ENCODE results near the gene FLRT1. TPM values are rescaled to one million over a fixed set of nuclear protein-coding genes. Genes with fewer than 3 reads are reported as not detected.

Gene FLRT1
- total RNA-seq, 1 donor from 2014 or later = 0.11 TPM

GRCh38 chr11:64056861-64057260 is 21.1 kb downstream of the FLRT1 start:
- H3K4me3 Mint-ChIP-seq = no peak overlapping the region
- TF ChIP-seq EZH2 (IDR thresholded peaks at IDR 0.05) (no peak), EZH2phosphoT487 (IDR thresholded peaks at IDR 0.05) (no peak), CTCF (IDR thresholded peaks at IDR 0.05) (no peak)
- H3K36me3 Mint-ChIP-seq = no peaks in the 10 kb centered on the region
- H3K27me3 Mint-ChIP-seq (ENCODE audit: insufficient read depth, low read depth) = peaks cover 3% of the 10 kb centered on the region
- Histone ChIP-seq H3K4me2 (no peak overlapping the region), H4K20me1 (ENCODE audit: low read depth) (peaks cover 34% of the 10 kb centered on the region), H3K79me2 (ENCODE audit: low read depth) (no peaks in the 10 kb centered on the region), H3K4me1 (peaks cover 48% of the 10 kb centered on the region), H3K9ac (no peak overlapping the region), H3F3A (ENCODE audit: low read depth) (peaks cover 20% of the 10 kb centered on the region), H3K4me3 (no peak overlapping the region), H3K9me3 (ENCODE audit: low read depth) (no peaks in the 10 kb centered on the region), H3K27me3 (peaks cover 55% of the 10 kb centered on the region), H2AFZ (replicated peaks) (no peak overlapping the region), H3K27ac (no peak overlapping the region), H3K36me3 (no peaks in the 10 kb centered on the region)
- no peaks in the 10 kb centered on the region for H3K9me3 Mint-ChIP-seq
- no peak for DNase-seq (ENCODE audit: low spot score)
- H3K4me1 Mint-ChIP-seq = peaks cover 38% of the 10 kb centered on the region
- no peak overlapping the region for H3K27ac Mint-ChIP-seq

- Mint-ChIP-seq H3K27me3 (ENCODE audit: insufficient read depth, low read depth) (peaks cover 9% of the 10 kb centered on the region), H3K4me1 (peaks cover 36% of the 10 kb centered on the region), H3K9me3 (no peaks in the 10 kb centered on the region), H3K36me3 (no peaks in the 10 kb centered on the region), H3K27ac (no peak overlapping the region), H3K4me3 (no peak overlapping the region)
- Histone ChIP-seq H4K20me1 (ENCODE audit: low read depth) (peaks cover 40% of the 10 kb centered on the region), H3K27ac (no peak overlapping the region), H3K79me2 (ENCODE audit: low read depth) (no peaks in the 10 kb centered on the region), H3K4me2 (no peak overlapping the region), H3K9ac (no peak overlapping the region), H3K36me3 (no peaks in the 10 kb centered on the region), H3K9me3 (ENCODE audit: low read depth) (no peaks in the 10 kb centered on the region), H2AFZ (replicated peaks) (no peak overlapping the region), H3K4me3 (no peak overlapping the region), H3K4me1 (peaks cover 46% of the 10 kb centered on the region), H3F3A (ENCODE audit: low read depth) (peaks cover 27% of the 10 kb centered on the region), H3K27me3 (peaks cover 65% of the 10 kb centered on the region)
- no peak for DNase-seq (ENCODE audit: low spot score)
- TF ChIP-seq EZH2 (IDR thresholded peaks at IDR 0.05) (no peak), CTCF (IDR thresholded peaks at IDR 0.05) (no peak), EZH2phosphoT487 (IDR thresholded peaks at IDR 0.05) (no peak)
Measured at GRCh38 chr11:64057890-64058289, 22.2 kb downstream of the FLRT1 start.

- Histone ChIP-seq H3K9ac (no peak overlapping the region), H3K4me3 (no peak overlapping the region), H3F3A (ENCODE audit: low read depth) (peaks cover 27% of the 10 kb centered on the region), H3K4me1 (peaks cover 41% of the 10 kb centered on the region), H2AFZ (replicated peaks) (no peak overlapping the region), H3K36me3 (no peaks in the 10 kb centered on the region), H4K20me1 (ENCODE audit: low read depth) (peaks cover 37% of the 10 kb centered on the region), H3K27me3 (peaks cover 70% of the 10 kb centered on the region), H3K4me2 (no peak overlapping the region), H3K9me3 (ENCODE audit: low read depth) (no peaks in the 10 kb centered on the region), H3K79me2 (ENCODE audit: low read depth) (no peaks in the 10 kb centered on the region), H3K27ac (no peak overlapping the region)
- H3K27me3 Mint-ChIP-seq (ENCODE audit: insufficient read depth, low read depth) = peaks cover 12% of the 10 kb centered on the region
- H3K36me3 Mint-ChIP-seq = no peaks in the 10 kb centered on the region
- H3K27ac Mint-ChIP-seq = no peak overlapping the region
- no peak overlapping the region for H3K4me3 Mint-ChIP-seq
- DNase-seq (ENCODE audit: low spot score) = no peak
- H3K9me3 Mint-ChIP-seq = no peaks in the 10 kb centered on the region
- peaks cover 35% of the 10 kb centered on the region for H3K4me1 Mint-ChIP-seq
- TF ChIP-seq EZH2 (IDR thresholded peaks at IDR 0.05) = no peak
Measured at GRCh38 chr11:64058494-64058893, 22.8 kb downstream of the FLRT1 start.

GRCh38 chr11:64059339-64060140 is 23.8 kb downstream of the FLRT1 start:
- Histone ChIP-seq H3K36me3 (no peaks in the 10 kb centered on the region), H3K9ac (no peak overlapping the region), H3K9me3 (ENCODE audit: low read depth) (no peaks in the 10 kb centered on the region), H3K27me3 (peaks cover 70% of the 10 kb centered on the region), H3K4me1 (peaks cover 44% of the 10 kb centered on the region), H2AFZ (replicated peaks) (no peak overlapping the region), H3K4me2 (peak overlapping the region; percentile 78), H3K27ac (no peak overlapping the region), H3K79me2 (ENCODE audit: low read depth) (no peaks in the 10 kb centered on the region), H4K20me1 (ENCODE audit: low read depth) (peaks cover 44% of the 10 kb centered on the region), H3K4me3 (no peak overlapping the region), H3F3A (ENCODE audit: low read depth) (peaks cover 35% of the 10 kb centered on the region)
- Mint-ChIP-seq H3K4me3 (no peak overlapping the region), H3K36me3 (no peaks in the 10 kb centered on the region), H3K9me3 (no peaks in the 10 kb centered on the region), H3K4me1 (peaks cover 37% of the 10 kb centered on the region), H3K27me3 (ENCODE audit: insufficient read depth, low read depth) (peaks cover 12% of the 10 kb centered on the region), H3K27ac (no peak overlapping the region)
- TF ChIP-seq EZH2 (IDR thresholded peaks at IDR 0.05) (no peak), CTCF (IDR thresholded peaks at IDR 0.05) (no peak), EZH2phosphoT487 (IDR thresholded peaks at IDR 0.05) (no peak)
- DNase-seq (ENCODE audit: low spot score) = peak; percentile 71

Measured in neural progenitor cell (in vitro differentiated cells).